Heart right ventricle (tissue), 16 donors: Measurements from ENCODE around the gene PIM3. TPM values are rescaled to one million over a fixed set of nuclear protein-coding genes. Genes with fewer than 3 reads are reported as not detected.

Source experiments
- ATAC-seq, 8 donors: fragments of 200-7000 bp; cut with Tn5 transposase; one replicate each; pipeline ENCODE4 v1.9.1; 2020; ENCODE audit warnings: mild to moderate bottlenecking in 8 of 8, moderate library complexity in 8 of 8, moderate number of reproducible peaks in 1 of 8
- DNase-seq, 2 donors: peaks; one replicate each; pipeline ENCODE4 v3.0.0-alpha.2; 2020
- H3K27ac ChIP-seq, 10 donors: fragments of 200-600 bp; sonication (generic) in 2 of 10; one replicate each; pipeline versions ENCODE4 v1.5.0 to v1.8.0; 2020 to 2022; ENCODE audit warnings: mild to moderate bottlenecking in 3 of 10
- H3K27me3 ChIP-seq, 7 donors: fragments of 200-600 bp; one replicate each; pipeline ENCODE4 v1.8.0; 2021 to 2022; ENCODE audit warnings: mild to moderate bottlenecking in 2 of 7
- H3K36me3 ChIP-seq, 9 donors: fragments of 200-600 bp; sonication (generic) in 1 of 9; one replicate each; pipeline versions ENCODE4 v1.5.0 to v1.8.0; 2020 to 2022; ENCODE audit warnings: mild to moderate bottlenecking in 2 of 9
- H3K4me1 ChIP-seq, 9 donors: fragments of 200-600 bp; sonication (generic) in 1 of 9; one replicate each; pipeline versions ENCODE4 v1.5.0 to v1.8.0; 2020 to 2022; ENCODE audit warnings: mild to moderate bottlenecking in 4 of 9
- H3K4me3 ChIP-seq, 10 donors: fragments of 200-600 bp; sonication (generic) in 2 of 10; one replicate each; pipeline versions ENCODE4 v1.5.0 to v1.8.0; 2020 to 2022; ENCODE audit warnings: mild to moderate bottlenecking in 7 of 10, moderate library complexity in 2 of 10
- H3K9me3 ChIP-seq, 11 donors: fragments of 200-600 bp in 10 of 11; sonication (generic) in 2 of 11; one replicate each; pipeline versions ENCODE4 v1.5.0 to v1.8.0; 2013 to 2022; ENCODE audit warnings: mild to moderate bottlenecking in 2 of 11, control low read depth in 1 of 11, moderate library complexity in 1 of 11
- CTCF ChIP-seq, 9 donors: fragments of 200-600 bp; sonication (generic) in 2 of 9; IDR thresholded peaks; one replicate each; pipeline versions ENCODE4 v1.5.0 to v1.8.0; 2021 to 2022; ENCODE audit warnings: antibody characterized with exemption in 9 of 9, mild to moderate bottlenecking in 5 of 9, moderate library complexity in 1 of 9
- WGBS, 2 donors: extraction: QIAGEN DNeasy Blood & Tissue Kit; methylation state at CpG; one replicate each; pipeline ENCODE4 v1.1.7; 2013; ENCODE audit warnings: inconsistent platforms in 1 of 2; 5-methylcytosine and 5-hydroxymethylcytosine counted together
- intact Hi-C, 10 donors: fragments of 100-400 bp; cut with DNase I; formaldehyde crosslinking; loops; one replicate each; pipeline versions ENCODE4 v1.11.1 to v1.14.2; 2022
- polyA plus RNA-seq, 2 donors: library from polyadenylated mRNA; stranded (reverse); fragments of 200-250 nt; gene quantifications; one replicate each; pipeline ENCODE4 v1.2.3, GENCODE V29; 2013
- total RNA-seq, 10 donors: library from RNA; stranded (reverse); fragmentation: NEBNext Ultra II Directional in 3 of 10; extraction: Animal tissue kit (Norgen Biotek cat#: 25700) in 3 of 10; gene quantifications; one replicate each; pipeline versions ENCODE4 v1.2.1 to v1.2.4, GENCODE V29; 2021 to 2023
- donor health status: Arrhythmogenic right ventricular cardiomyopathy.
- donor health status: ischemic (EF 13 %, LVEDD 7.1; RV severe dilation, severe dysfunction).
- donor health status: healthy with polysubstance abuse.
- donor health status: DM: no; HTN: yes; CAD: no.
- donor health status: DM: no; HTN: no; CAD: no.
- donor health status: ischemic (EF 25% LVEDD 6.9; RV normal size, moderate dysfunction).
- donor health status: ischemic (EF 25% LVEDD 5.7; RV mildly dilated, moderate dysfunction).
- donor health status: healthy.
- donor health status: DM: yes; HTN: yes; CAD: no.
- donor health status: Ischemic cardiomyopathy.
- donor health status: ischemic (EF 35%, LVEDD 5.7; RV mildly dilated, moderate dysfunction).
- donor health status: nonischemic (EF 11% LVEDD 7.7; RV severe dilation, severe dysfunction).
- donor health status: DM: yes; HTN: yes; CAD: no.
- donor health status: PGD.
- donor health status: ischemic (EF 29% LVEDD 5.4; RV normal size, mild dysfunction).
- donor health status: nonischemic (EF 23%, LVEDD 6.1; RV moderate dilation, normal function).

Gene PIM3
- total and polyA plus RNA-seq, 12 donors: 27.4 to 81.6 (median 43.7) TPM

- ATAC-seq (no peak), DNase-seq (no peak)
- Histone ChIP-seq H3K27me3 (no peaks in the 10 kb centered on the region), H3K27ac (no peak overlapping the region), H3K4me3 (no peak overlapping the region), H3K36me3 (peaks cover 0 to 58% (median 23%) of the 10 kb centered on the region in 9 donors), H3K4me1 (peaks cover 3 to 14% (median 9%) of the 10 kb centered on the region in 9 donors), H3K9me3 (no peaks in the 10 kb centered on the region)
- intact Hi-C loops: loop anchor here in 5 of 10 donors (5.0 to 10.0 kb wide), 4 partner anchors 51 to 149 kb away; no protein-coding TSS in a partner anchor
- no peak for TF ChIP-seq CTCF (IDR thresholded peaks at IDR 0.05)
- 95 to 96% methylated on average over 14 of the region's 14 CpGs for WGBS, 2 donors
Measured at GRCh38 chr22:49913446-49913845, 47.1 kb upstream of the PIM3 start.

GRCh38 chr22:49914256-49914655, 46.3 kb upstream of the PIM3 start:
- H3K36me3 ChIP-seq: peaks cover 0 to 50% (median 15%) of the 10 kb centered on the region in 9 donors
- DNase-seq: no peak
- no peaks in the 10 kb centered on the region for H3K9me3 ChIP-seq
- H3K4me3 ChIP-seq: no peak overlapping the region
- intact Hi-C loops: loop anchor here in 5 of 10 donors (5.0 to 10.0 kb wide), 4 partner anchors 52 to 149 kb away; no protein-coding TSS in a partner anchor
- H3K27ac ChIP-seq: no peak overlapping the region
- no peaks in the 10 kb centered on the region for H3K27me3 ChIP-seq
- no peak for ATAC-seq
- H3K4me1 ChIP-seq: peaks cover 6 to 20% (median 13%) of the 10 kb centered on the region in 9 donors
- TF ChIP-seq CTCF (IDR thresholded peaks at IDR 0.05): no peak
- 89 to 92% methylated on average over 12 of the region's 12 CpGs for WGBS, 2 donors

GRCh38 chr22:49915610-49916009, 45.0 kb upstream of the PIM3 start:
- WGBS, 2 donors: 89 to 90% methylated on average over 12 of the region's 12 CpGs
- H3K27me3 ChIP-seq: no peaks in the 10 kb centered on the region
- H3K36me3 ChIP-seq: peaks cover 0 to 46% (median 11%) of the 10 kb centered on the region in 9 donors
- H3K9me3 ChIP-seq: no peaks in the 10 kb centered on the region
- ATAC-seq (no peak), DNase-seq (no peak)
- H3K4me3 ChIP-seq: no peak overlapping the region
- TF ChIP-seq CTCF (IDR thresholded peaks at IDR 0.05): no peak
- peaks cover 8 to 25% (median 20%) of the 10 kb centered on the region in 9 donors for H3K4me1 ChIP-seq
- H3K27ac ChIP-seq: no peak overlapping the region
- intact Hi-C loops: loop anchor here in 8 of 10 donors (5.0 to 10.0 kb wide), 6 partner anchors 58 to 151 kb away; no protein-coding TSS in a partner anchor

- ATAC-seq: no peak
- DNase-seq: no peak
- WGBS, 2 donors: 93 to 96% methylated on average over 11 of the region's 11 CpGs
- Histone ChIP-seq H3K4me3 (peak overlapping the region in 3 of 10 donors; percentile 85 to 90 (median 89)), H3K4me1 (peaks cover 8 to 25% (median 20%) of the 10 kb centered on the region in 9 donors), H3K36me3 (peaks cover 0 to 49% (median 12%) of the 10 kb centered on the region in 9 donors), H3K27ac (no peak overlapping the region), H3K9me3 (no peaks in the 10 kb centered on the region), H3K27me3 (no peaks in the 10 kb centered on the region)
- intact Hi-C loops: loop anchor here in 8 of 10 donors (5.0 to 10.0 kb wide), 6 partner anchors 60 to 152 kb away; no protein-coding TSS in a partner anchor
- no peak for TF ChIP-seq CTCF (IDR thresholded peaks at IDR 0.05)
Measured at GRCh38 chr22:49916831-49917230, 43.7 kb upstream of the PIM3 start.
